HG03196 (cell line): ENCODE results near the gene DLGAP1.

Experiments
- ATAC-seq: cut with Tn5 transposase; IDR thresholded peaks from one replicate; pipeline ENCODE4 v1.9.1; 2021; ENCODE audit not compliant: unreplicated experiment

The DLGAP1 gene

GRCh38 chr18:3747176-3747973 is 707.7 kb downstream of the DLGAP1 start:
- no peak for ATAC-seq

DNA sequence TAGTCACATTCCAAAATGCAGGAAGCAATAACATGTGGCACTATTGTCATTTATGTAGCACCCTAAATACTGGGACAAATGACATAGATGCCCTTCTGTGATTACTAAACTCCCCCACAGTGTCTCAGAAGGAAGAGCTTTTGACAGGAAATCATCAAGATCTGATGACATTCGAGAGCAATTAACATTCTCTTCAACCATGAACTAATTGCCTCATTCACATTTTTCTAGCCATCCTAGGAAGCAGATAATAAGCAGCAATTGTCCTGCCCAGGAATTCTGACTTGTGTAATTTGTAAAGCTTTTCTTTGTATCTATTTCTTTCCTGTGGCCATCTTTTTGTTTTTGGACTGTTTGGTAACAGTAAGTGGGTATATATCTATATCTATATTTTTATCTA is 712.6 kb downstream of the DLGAP1 start:
- no peak for ATAC-seq

DNA sequence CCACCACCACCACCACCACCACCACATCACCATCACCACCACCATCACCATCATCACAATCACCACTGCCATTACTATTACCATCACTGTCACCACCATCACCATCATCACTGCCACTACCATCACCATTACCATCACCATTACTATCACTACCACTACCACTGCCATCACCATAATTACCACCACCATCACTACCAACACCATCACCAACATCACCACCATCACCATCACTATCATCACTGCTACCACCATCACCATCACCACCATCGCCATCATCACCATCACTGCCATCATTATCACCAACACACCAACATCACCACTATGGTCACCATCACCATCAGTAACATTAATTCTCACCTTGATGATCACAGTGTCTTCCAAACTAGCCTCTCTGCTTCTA is 713.8 kb downstream of the DLGAP1 start:
- no peak for ATAC-seq

- no peak for ATAC-seq
These were observed 726.2 kb downstream of the DLGAP1 start for GRCh38 chr18:3728704-3729437.

GRCh38 chr18:3727274-3727673 is 727.8 kb downstream of the DLGAP1 start:
- ATAC-seq: no peak

DNA sequence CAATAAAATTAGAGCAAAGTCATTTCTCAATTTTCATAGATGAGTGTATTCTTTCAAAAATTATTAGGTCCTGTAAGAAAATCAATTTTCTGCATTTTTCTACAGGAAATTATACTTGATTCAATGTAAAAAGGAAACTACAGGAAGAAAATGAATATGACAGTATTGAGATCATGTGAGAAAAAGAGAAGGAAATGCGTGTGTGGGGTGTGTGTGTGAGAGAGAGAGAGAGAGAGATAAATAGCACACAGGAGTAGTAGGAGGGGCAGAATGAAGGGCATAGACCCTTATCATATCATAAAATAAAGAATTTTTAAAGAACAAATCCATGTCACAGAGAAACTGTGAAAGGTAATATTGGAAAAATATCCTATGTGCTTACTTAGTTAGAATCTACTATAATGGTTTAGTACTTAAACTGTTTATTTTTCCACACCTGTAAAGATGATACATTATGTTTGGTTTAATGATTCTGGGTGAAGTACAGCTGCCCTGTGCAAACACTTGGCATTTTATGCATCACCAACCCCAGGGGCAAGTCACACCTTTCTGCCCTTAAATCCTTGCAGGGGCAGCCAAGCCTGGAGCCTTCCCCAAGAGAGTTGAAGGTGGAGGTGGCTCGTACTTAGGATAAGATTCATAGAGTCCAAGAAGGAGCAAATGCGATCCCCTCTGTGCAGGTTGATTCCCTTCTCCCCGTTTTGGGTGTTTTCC is 728.7 kb downstream of the DLGAP1 start:
- no peak for ATAC-seq

- no peak for ATAC-seq
These were observed 730.0 kb downstream of the DLGAP1 start for GRCh38 chr18:3725115-3725514.

DNA sequence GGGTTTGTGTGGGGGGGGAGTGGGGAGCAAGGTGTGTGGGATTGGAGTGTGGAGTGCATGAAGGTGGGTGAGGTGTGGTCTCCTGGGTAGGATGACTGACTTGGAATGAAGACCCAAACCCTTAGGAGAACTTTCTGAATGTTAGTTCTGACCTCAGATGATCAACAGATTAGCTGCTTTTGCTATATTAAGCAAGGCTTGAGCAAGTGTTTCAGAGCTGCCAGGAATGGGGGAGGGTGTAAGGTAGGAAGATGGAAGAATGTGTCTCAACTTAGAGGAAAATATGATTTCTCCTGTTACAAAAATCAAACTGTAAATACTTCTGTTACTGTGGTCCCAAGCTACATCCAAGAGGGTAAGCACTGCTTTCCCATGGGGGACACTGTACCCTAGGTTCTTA is 731.6 kb downstream of the DLGAP1 start:
- no peak for ATAC-seq

GRCh38 chr18:3722649-3723433 is 732.3 kb downstream of the DLGAP1 start:
- ATAC-seq: no peak

GRCh38 chr18:3721771-3722648 is 733.1 kb downstream of the DLGAP1 start:
- ATAC-seq: no peak

DNA sequence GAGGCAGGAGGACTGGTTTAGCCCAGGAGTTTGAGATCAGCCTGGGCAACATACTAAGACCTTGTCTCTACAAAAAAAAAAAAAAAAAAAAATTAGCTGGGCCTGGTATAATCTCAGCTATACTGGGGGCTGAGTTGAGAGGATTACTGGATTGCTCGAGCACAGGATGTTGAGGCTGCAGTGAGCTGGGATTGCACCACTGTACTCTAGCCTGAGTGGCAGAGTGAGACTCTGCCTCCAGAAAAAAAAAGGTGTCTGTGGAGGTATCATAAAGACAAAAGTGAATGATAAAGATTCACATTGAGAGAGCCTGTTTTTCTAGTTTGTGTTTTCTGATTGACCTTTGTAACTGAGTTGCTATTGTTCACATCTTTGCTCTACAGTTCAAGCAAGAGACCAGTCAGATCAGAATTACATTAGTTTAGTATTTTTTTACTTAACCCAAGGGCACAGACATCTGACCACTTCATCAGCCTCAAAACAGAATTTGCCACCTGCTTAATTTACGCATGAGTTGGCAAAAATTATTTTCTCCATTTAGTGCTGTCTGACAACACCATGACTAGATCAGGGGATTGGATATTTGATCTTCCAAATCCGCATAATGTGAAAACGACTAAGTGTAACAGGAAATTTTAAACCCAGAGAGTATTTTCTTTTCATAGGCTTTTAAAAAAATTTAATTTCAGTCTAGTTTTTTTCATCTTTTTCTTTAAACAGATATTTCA is 734.1 kb downstream of the DLGAP1 start:
- ATAC-seq: no peak

- ATAC-seq: no peak
These were observed 734.9 kb downstream of the DLGAP1 start for GRCh38 chr18:3720159-3720558.

GRCh38 chr18:3717376-3718025 is 737.6 kb downstream of the DLGAP1 start:
- ATAC-seq: no peak

- no peak for ATAC-seq
These were observed 738.9 kb downstream of the DLGAP1 start for GRCh38 chr18:3716116-3716660.

DNA sequence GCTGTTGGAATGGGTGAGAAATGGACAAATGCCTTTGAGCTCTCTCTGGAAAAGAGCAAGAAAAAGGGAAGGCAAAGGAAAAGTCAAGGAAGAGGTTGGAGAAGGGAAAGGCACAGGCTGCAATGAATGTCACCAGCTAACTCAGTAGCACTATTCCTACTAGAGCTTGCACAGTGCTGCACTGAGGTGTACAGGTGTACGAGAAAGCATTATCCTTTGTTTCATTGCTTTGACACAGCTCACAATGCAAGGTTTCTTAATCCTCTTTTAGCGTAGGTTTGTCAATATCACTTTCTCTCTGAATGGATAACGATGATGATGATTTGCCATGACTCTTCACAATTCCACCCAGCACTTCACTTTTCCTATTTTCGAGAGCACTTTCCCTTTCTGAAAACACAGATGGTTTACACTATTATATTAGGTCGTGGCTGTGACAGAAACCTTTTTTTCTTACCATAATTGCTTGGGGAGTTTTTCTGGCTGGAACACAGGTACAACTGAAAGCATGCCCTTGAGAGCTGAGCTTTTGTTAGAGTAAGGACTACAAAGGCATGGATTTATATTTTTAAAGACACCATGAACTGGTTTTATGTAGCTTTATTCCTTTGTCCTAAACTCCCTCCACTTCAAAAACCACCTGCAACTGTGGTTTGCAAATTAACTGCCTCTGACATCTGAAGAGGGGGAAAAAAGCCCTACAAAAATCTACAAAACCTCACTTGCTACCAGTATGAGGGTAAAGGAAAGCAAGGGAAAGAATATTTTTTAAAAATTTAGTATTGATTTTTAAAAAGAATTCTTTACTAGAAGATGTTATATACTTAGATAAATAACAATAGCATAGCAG is 739.7 kb downstream of the DLGAP1 start:
- ATAC-seq: no peak

DNA sequence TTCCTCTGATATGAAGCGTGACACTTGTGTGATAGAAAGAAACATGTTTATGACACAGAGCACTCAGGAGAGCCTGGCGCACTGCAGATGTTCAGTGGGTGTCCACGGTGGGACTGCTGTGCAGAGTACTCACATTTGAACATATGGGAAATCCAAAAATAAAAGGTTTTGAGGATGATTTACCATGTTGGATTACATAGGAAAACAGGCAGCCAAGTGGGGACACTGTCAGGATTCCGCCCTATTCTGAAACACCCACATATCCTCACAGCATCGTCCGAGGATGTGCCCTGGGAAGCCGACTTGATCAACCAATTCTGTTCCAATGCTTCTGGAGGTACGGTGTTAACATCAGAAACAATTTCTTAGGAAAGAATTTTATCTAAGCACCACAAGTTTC is 741.4 kb downstream of the DLGAP1 start:
- no peak for ATAC-seq

DNA sequence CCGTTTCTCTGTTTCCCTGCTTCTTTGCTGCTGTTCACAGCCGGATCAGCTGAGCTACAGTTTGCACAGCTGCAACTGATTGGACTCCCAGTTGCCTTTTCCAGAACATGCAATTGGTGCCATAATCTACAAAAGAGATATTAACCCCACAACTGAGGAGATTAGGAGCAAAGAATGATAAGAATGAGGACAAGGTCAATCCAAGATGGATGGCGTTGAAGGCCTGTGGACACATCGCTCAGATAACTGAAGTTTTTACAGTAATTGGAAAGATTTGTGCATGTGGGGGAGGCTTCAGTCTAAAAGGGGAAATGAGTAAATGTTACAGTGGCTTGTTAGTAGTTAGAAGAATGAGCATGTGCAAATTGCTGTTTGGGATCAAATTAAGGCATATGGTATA is 741.9 kb downstream of the DLGAP1 start:
- no peak for ATAC-seq

DNA sequence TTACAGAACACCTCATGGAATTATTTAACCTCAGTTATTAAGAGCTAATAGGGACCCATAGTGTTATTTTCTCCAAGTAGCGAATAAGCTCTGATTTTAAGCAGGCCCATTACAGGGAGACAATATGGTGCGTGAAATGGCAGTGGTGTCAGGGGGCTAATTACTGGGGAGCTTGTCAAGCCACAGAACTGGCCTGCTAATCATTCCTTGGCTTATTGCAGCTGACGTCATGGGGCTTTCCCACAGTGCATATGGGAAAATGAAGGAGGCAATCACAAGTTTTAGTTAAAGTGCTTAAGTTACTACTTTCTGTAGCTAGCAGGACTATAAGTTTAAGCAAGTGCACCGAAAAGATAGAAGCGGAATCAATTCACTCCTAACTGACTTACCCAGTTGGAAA is 742.6 kb downstream of the DLGAP1 start:
- no peak for ATAC-seq
